Astrocyte (in vitro differentiated cells and primary cell): ENCODE results near the gene GUK1.

ENCODE experiments used
- CTCF ChIP-seq: IDR thresholded peaks from 2 replicates; pipeline ENCODE4 v1.5.1; 2011; ENCODE audit warnings: low read depth, mild to moderate bottlenecking, inconsistent platforms, low read length, moderate library complexity; ENCODE audit not compliant: insufficient read depth
- EZH2 ChIP-seq: IDR thresholded peaks from 2 replicates; pipeline ENCODE4 v1.6.1; 2012; ENCODE audit warnings: mild to moderate bottlenecking, low read length, inconsistent platforms; ENCODE audit not compliant: insufficient read depth

DNA sequence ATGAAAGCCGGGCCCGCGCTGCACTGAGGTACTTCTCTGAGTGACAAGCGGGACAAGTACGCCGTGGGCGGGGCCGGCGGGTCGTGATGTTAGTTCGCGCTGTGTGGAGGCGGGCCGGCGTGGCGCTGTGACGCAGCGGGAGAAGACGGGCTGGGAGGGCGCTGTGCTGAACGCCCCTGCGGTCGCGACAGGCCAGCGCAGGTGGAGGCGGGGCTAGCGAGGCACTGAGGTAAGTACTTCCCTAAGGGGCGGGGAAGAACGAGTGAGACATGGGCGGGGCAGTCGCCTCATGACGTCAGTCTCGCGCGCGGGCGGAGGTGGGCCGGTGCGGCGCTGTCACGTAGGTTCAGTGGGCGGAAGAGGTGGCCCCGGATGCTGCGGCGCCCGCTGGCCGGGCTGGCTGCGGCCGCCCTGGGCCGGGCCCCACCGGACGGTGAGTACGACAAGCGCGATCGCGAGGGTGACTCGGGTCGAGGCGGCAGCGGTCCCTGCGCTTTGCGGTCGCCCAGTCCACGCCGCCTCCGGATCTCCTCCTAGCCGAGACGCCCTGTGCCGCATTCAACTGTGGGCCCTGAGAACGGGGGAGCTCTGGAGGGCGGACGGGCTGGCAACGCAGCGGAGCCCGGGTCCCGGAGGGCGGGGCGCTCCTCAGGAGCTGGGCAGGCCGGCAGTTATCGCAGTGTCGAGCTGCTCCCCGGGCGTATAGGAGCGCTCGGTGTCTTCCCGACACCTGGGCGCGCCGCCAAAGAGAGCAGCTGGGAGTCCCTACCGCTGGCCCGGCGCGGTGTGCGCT lies at the start of gene GUK1:
- TF ChIP-seq CTCF: no peak
- no peak for TF ChIP-seq EZH2
